Activated CD4-positive, alpha-beta T cell treated with anti-CD3 and anti-CD28 coated beads for 4 hours (primary cell): Measurements from ENCODE around the gene ACKR3.

Experiments
- DNase-seq, 2 donors: peaks; one replicate each; pipeline ENCODE4 v3.0.0-alpha.2; 2020

Gene ACKR3

GRCh38 chr2:236587861-236588815 is 18.5 kb downstream of the ACKR3 start:
- no peak for DNase-seq

GRCh38 chr2:236588932-236589592 is 19.4 kb downstream of the ACKR3 start:
- DNase-seq = no peak

- no peak for DNase-seq
Observed at GRCh38 chr2:236590846-236591245, 21.2 kb downstream of the ACKR3 start.

GRCh38 chr2:236592821-236593220 is 23.2 kb downstream of the ACKR3 start:
- no peak for DNase-seq

GRCh38 chr2:236593531-236593930 is 23.9 kb downstream of the ACKR3 start:
- DNase-seq = no peak

GRCh38 chr2:236593956-236594355 is 24.3 kb downstream of the ACKR3 start:
- no peak for DNase-seq

GRCh38 chr2:236597629-236598028 is 28.0 kb downstream of the ACKR3 start:
- DNase-seq = no peak

GRCh38 chr2:236599059-236599458 is 29.4 kb downstream of the ACKR3 start:
- no peak for DNase-seq

- DNase-seq = no peak
Observed at GRCh38 chr2:236600158-236600557, 30.5 kb downstream of the ACKR3 start.

GRCh38 chr2:236600892-236601291 is 31.3 kb downstream of the ACKR3 start:
- DNase-seq = no peak

- no peak for DNase-seq
Observed at GRCh38 chr2:236601316-236602202, 31.9 kb downstream of the ACKR3 start.

- no peak for DNase-seq
Observed at GRCh38 chr2:236602678-236603077, 33.1 kb downstream of the ACKR3 start.

GRCh38 chr2:236603361-236604015 is 33.9 kb downstream of the ACKR3 start:
- no peak for DNase-seq

GRCh38 chr2:236604575-236605344 is 35.1 kb downstream of the ACKR3 start:
- no peak for DNase-seq

GRCh38 chr2:236605345-236605734 is 35.7 kb downstream of the ACKR3 start:
- DNase-seq = no peak

- DNase-seq = no peak
Observed at GRCh38 chr2:236606023-236606422, 36.4 kb downstream of the ACKR3 start.

GRCh38 chr2:236607471-236608187 is 38.0 kb downstream of the ACKR3 start:
- DNase-seq = no peak

- DNase-seq = no peak
Observed at GRCh38 chr2:236608188-236608525, 38.5 kb downstream of the ACKR3 start.

- DNase-seq = no peak
Observed at GRCh38 chr2:236608710-236609109, 39.1 kb downstream of the ACKR3 start.

- DNase-seq = no peak
Observed at GRCh38 chr2:236610991-236611821, 41.6 kb downstream of the ACKR3 start.
